CD1c-positive myeloid dendritic cell (primary cell): ENCODE results near the gene KCNH1.

Experiments used
- DNase-seq: peaks from one replicate; pipeline ENCODE4 v3.0.0-alpha.2; 2016; ENCODE audit errors: extremely low spot score

Gene KCNH1

GRCh38 chr1:210922666-210923065 is 211.3 kb downstream of the KCNH1 start:
- no peak for DNase-seq

DNA sequence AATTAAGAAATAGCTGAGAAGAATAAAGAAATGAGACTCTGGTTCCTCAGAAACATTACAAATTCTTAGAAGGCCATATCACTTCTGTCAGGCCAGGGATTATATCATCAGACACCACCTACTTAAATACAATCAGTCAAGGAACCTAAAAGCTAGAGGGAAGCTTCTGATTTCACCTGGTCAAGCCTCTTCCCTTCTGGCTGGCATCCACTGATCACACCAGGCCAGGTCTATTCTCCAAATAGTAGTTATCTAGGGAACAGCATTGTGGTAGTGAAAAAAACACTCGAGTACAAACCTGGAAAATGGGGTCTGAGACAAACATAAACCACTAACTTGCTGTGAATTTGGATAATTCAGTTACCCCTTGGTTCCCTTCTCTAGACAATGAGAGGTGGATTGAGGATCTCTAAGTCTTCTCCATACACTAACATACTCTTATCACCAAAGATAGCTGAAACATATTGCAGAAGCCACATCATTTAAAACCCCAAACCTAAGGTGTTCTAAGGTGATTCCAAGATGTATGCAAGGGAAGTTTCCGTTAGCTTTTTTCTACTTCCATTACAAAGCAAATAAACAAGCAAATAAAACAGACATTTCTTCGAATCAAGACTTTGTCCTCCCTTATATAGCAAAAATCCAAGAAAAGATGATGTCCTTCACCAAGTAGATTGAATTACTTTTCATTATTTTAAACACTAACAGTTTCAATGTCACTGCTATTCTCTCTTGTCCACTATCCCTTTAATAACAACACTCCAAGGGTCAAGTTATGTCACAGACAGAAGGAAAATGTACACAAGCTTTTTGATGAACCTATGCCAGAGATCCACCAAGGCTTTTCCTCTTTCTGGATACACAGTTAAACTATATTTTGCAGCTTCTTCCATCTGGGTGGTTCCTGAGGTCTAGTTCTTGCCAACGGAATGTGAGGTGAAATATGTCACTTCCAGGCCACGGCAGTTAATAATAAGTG is 212.9 kb downstream of the KCNH1 start:
- DNase-seq, result no peak

DNA sequence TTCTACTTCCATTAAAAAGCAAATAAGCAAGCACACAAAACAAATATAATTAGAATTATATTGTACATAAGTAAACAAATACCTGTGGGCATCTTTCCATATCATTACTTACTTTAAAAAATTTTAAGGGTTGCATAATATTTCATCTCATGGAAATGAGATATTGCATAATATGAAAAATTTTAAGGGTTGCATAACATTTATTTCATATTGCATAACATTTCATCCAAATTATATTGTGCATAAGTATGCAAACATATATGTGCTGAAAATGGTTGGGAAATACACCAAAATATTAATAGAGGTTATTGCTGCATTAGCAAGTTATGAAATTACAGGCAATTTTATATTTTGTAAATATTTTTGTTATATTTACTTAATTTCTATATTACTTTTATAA is 213.7 kb downstream of the KCNH1 start:
- DNase-seq, result no peak

GRCh38 chr1:210918893-210919292 is 215.1 kb downstream of the KCNH1 start:
- DNase-seq, result no peak

- no peak for DNase-seq
Measured at GRCh38 chr1:210917560-210918169, 216.3 kb downstream of the KCNH1 start.

DNA sequence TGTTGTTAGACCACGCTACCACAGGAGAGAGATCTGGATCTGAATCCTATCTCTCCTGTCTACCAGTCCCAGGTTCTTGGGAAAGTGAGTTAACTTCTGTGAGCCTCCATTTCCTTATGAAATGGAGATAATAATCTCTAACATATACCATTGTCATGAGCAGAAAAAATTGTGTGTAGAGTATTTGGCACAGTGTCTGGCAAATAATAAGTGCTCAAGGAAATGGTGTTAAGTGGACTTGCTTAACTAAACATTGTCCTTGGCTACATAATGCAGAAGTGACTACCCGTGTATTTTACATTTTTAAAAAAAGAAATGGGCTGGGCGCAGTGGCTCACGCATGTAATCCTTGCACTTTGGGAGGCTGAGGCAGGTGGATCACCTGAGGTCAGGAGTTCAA is 217.4 kb downstream of the KCNH1 start:
- DNase-seq, result no peak

GRCh38 chr1:210915890-210916507 is 217.9 kb downstream of the KCNH1 start:
- DNase-seq, result no peak

GRCh38 chr1:210912752-210913151 is 221.2 kb downstream of the KCNH1 start:
- DNase-seq, result no peak

- DNase-seq, result no peak
Measured at GRCh38 chr1:210910020-210910575, 223.8 kb downstream of the KCNH1 start.

GRCh38 chr1:210908791-210909190 is 225.2 kb downstream of the KCNH1 start:
- no peak for DNase-seq

DNA sequence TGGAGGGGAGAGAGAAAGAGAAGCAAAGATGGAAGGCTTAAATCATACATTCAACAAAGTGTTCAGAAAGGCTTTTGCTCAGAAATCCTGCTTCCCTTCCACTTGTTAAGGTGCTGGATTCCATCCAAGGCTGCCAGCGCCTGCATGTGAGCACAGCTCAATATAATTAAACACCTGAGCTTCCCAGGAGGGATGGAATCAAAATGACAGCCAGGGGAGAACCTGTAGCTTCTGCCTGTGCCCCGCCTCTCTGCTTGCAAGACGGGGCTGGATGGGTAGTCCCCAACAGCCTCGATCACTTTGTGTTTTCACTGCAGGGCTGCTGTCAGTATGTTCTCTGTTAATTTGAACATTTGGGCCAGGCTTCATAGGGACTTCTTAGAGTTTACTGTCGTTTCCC is 225.7 kb downstream of the KCNH1 start:
- no peak for DNase-seq

- no peak for DNase-seq
Measured at GRCh38 chr1:210907251-210907805, 226.6 kb downstream of the KCNH1 start.

GRCh38 chr1:210905944-210906453 is 227.9 kb downstream of the KCNH1 start:
- no peak for DNase-seq

DNA sequence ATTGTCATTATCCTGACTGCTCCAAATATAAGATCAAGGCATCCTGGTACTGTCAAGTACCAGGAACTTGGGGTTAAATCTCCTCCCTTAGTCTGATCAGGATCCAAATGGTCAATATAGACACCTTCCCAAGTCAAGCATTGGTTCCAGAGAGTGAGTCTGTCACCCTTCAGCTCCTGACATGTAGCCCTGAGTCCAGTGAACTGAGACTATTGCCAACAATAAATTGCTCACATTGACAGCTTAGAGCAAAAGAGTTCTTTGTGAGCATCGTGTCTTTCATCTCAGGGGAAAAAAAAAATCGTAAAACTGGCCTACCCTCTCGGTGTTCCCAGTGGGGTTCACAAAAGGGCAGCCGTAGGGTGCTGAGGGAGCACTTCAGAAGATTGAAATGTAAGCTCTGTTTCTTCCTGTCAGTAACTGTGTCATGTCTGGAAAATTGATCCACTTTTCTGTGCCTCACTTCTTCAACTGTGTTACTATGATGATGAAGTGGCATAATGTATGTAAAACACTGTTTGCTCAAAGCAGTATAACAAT is 228.5 kb downstream of the KCNH1 start:
- DNase-seq, result no peak

- DNase-seq, result no peak
Measured at GRCh38 chr1:210901981-210902770, 231.8 kb downstream of the KCNH1 start.

DNA sequence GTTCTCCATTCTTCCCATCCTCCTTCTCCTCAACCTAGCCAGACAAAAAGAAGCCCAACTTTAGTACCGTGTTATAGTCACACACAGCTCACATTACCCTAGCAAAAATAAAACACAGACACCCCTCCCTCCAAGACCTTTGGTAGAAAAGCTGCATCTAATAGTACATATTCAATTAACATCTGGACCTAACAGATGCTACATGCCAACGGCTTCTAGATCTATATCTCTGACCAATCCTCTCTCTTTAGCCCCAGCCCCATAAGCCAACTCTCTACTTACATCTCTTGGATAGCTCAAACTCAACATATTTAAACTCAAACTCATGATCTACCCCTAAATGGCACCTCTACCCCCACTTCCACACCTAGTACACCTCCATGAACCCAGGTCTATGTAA is 233.1 kb downstream of the KCNH1 start:
- no peak for DNase-seq

- no peak for DNase-seq
Measured at GRCh38 chr1:210900079-210900478, 233.9 kb downstream of the KCNH1 start.

DNA sequence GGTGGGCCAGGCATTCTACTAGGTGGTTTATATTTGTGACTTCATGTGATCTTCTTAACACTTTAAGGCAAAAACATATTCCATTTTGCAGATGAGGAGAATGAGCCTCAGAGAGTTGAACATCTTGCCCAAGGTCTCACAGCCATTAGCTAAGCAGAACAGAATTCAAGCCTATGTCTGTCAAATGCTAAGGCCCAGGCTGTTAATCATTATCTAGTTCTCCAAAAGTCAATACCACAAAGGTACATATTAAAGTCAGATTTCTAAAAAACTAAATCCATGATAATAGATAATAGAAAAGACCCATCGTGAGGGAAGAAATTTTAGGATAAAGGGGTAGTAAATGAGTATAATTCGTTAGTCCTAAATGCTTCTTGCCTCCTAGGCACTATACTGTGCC is 234.3 kb downstream of the KCNH1 start:
- no peak for DNase-seq

DNA sequence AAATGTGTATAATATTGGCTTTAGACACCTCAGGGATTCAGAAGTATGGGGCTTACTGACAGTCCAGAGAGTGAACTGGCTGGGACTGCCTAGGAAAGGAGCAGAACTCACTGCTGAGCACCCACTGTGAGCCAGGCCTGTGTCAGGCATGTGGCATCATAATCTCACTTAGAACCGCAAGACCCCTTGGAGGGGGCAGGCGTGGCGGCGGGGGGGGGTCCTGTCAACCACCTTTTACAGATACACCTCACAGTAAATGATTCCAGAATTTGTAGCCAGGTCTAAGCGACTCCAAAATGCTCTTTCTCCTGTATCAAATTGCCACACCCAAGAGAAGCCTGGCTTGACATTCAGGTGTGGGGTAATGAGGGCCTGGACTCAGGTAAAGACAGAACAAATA is 235.5 kb downstream of the KCNH1 start:
- DNase-seq, result no peak

DNA sequence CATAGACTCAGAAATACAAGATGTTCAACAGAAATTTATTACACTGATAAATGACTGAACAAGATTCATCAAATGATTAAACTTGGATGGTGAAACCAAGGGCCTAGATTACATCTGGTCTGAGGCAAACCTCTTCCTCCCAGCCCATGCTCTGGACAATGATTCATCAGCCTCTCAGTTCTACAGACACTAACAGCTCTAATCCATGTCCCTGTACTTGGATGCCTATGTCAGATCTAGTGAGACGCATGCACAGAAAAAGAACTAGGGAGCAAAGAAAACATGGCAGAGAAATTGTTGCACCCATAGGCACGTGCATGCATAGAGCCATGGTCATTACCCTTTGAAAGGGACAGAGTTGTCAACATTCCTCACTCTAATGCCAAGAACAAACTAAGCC is 250.1 kb downstream of the KCNH1 start:
- no peak for DNase-seq
